Erythroblast (primary cell): ENCODE data around the gene EPHB6.

Source experiments
- DNase-seq, 2 experiments: peaks; one replicate each; lab custom pipeline; 2025; lab: John Stamatoyannopoulos, UW
- GATA1 ChIP-seq: IDR thresholded peaks from 2 replicates; pipeline ENCODE4 v1.6.1; 2011; ENCODE audit warnings: low read depth, mild to moderate bottlenecking, control low read depth, low read length, moderate library complexity
- POLR2A ChIP-seq: IDR thresholded peaks from 2 replicates; pipeline ENCODE4 v1.6.1; 2011; ENCODE audit warnings: mild to moderate bottlenecking, low read length

Gene EPHB6

GRCh38 chr7:142854372-142855113, at the start of gene EPHB6:
EPHB6 (plus strand) TSS chr7:142855076; CDS start chr7:142863228, 8,152 bp downstream.
- no peak for TF ChIP-seq GATA1
- TF ChIP-seq POLR2A, result peak; percentile 65
- peak; percentile 83 to 90 for DNase-seq

- TF ChIP-seq POLR2A (no peak), GATA1 (no peak)
- DNase-seq, result no peak
Measured at GRCh38 chr7:142805350-142806021, 49.4 kb upstream of the EPHB6 start.

- TF ChIP-seq POLR2A (no peak), GATA1 (no peak)
- peak; percentile 16 to 28 for DNase-seq
Measured at GRCh38 chr7:142806022-142806356, 48.9 kb upstream of the EPHB6 start.

GRCh38 chr7:142806957-142807356, 47.9 kb upstream of the EPHB6 start:
- DNase-seq, result no peak
- no peak for TF ChIP-seq GATA1
- no peak for TF ChIP-seq POLR2A

- no peak for DNase-seq
- TF ChIP-seq POLR2A (no peak), GATA1 (no peak)
Measured at GRCh38 chr7:142807855-142808460, 46.9 kb upstream of the EPHB6 start.

- DNase-seq, result no peak
- TF ChIP-seq GATA1 (no peak), POLR2A (no peak)
Measured at GRCh38 chr7:142808461-142808801, 46.4 kb upstream of the EPHB6 start.

GRCh38 chr7:142808802-142809583, 45.9 kb upstream of the EPHB6 start:
- TF ChIP-seq POLR2A (no peak), GATA1 (no peak)
- peak; percentile 19 to 30 for DNase-seq

- TF ChIP-seq GATA1 (no peak), POLR2A (no peak)
- DNase-seq, result no peak
Measured at GRCh38 chr7:142809671-142810070, 45.2 kb upstream of the EPHB6 start.

- TF ChIP-seq GATA1, result no peak
- no peak for TF ChIP-seq POLR2A
- peak; percentile 61 to 76 for DNase-seq
Measured at GRCh38 chr7:142811154-142811737, 43.6 kb upstream of the EPHB6 start.

- peak; percentile 86 to 89 for DNase-seq
- TF ChIP-seq GATA1, result no peak
- TF ChIP-seq POLR2A, result peak; percentile 29
Measured at GRCh38 chr7:142812437-142813215, 42.2 kb upstream of the EPHB6 start.

- peak in 1 of 2 experiments; percentile 36 for DNase-seq
- TF ChIP-seq GATA1 (no peak), POLR2A (no peak)
Measured at GRCh38 chr7:142813226-142813625, 41.6 kb upstream of the EPHB6 start.

GRCh38 chr7:142813699-142814098, 41.2 kb upstream of the EPHB6 start:
- TF ChIP-seq GATA1 (no peak), POLR2A (no peak)
- DNase-seq, result no peak
